Coronary artery (tissue), 2 donors: ENCODE data around the gene RANBP10.

ENCODE experiments used
- DNase-seq: peaks from one replicate; pipeline ENCODE4 v3.0.0-alpha.2; 2017; ENCODE audit warnings: low spot score
- H3K27ac ChIP-seq, 2 donors: fragments of 200-600 bp; sonication (generic); one replicate each; pipeline ENCODE4 v1.5.1; 2016 to 2019
- H3K4me3 ChIP-seq: fragments of 200-600 bp; sonication (generic); 2 replicates; pipeline ENCODE4 v1.5.1; 2016; ENCODE audit warnings: mild to moderate bottlenecking, moderate library complexity
- TF ChIP-seq, protein P1 (sequence below): fragments of 200-600 bp; sonication (generic); IDR thresholded peaks from one replicate; pipeline ENCODE4 v1.5.1; 2019; ENCODE audit warnings: antibody characterized with exemption

The RANBP10 gene

DNA sequence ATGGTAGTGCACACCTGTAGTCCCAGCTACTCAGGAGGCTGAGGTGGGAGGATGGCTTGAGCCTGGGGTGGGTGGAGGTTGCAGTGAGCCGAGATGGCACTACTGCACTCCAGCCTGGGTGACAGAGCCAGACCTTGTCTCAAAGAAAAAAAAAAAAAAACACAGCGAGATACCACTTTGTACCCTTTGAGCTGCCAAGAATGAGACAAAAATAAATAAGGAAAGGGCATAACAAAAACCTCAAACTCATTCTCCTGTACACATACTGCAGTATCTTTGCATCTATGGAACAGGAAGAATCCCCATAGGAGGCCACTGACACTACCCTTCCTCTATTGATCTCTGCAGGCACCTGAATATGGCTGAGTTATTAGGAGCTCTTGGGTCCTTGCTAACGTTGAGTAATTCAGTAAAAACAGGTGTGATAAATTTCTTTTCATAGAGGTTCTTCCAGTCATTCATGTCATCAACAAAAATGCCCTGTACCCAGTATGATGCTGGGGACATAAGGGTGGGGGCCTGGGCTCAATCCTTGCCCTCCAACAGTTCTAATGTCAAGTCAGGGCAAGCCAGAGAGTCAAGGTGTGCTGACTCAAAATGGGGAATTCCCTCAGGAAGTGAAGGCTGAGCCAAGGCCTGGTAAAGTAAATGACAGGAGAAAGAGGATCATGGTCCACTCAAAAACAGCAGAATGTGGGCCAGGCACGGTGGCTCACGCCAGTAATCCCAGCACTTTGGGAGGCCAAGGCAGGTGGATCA is 26.9 kb downstream of the RANBP10 start:
- H3K27ac ChIP-seq = no peak overlapping the region
- no peak overlapping the region for H3K4me3 ChIP-seq
- TF ChIP-seq, protein P1, sequence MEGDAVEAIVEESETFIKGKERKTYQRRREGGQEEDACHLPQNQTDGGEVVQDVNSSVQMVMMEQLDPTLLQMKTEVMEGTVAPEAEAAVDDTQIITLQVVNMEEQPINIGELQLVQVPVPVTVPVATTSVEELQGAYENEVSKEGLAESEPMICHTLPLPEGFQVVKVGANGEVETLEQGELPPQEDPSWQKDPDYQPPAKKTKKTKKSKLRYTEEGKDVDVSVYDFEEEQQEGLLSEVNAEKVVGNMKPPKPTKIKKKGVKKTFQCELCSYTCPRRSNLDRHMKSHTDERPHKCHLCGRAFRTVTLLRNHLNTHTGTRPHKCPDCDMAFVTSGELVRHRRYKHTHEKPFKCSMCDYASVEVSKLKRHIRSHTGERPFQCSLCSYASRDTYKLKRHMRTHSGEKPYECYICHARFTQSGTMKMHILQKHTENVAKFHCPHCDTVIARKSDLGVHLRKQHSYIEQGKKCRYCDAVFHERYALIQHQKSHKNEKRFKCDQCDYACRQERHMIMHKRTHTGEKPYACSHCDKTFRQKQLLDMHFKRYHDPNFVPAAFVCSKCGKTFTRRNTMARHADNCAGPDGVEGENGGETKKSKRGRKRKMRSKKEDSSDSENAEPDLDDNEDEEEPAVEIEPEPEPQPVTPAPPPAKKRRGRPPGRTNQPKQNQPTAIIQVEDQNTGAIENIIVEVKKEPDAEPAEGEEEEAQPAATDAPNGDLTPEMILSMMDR = no peak
- no peak for DNase-seq

DNA sequence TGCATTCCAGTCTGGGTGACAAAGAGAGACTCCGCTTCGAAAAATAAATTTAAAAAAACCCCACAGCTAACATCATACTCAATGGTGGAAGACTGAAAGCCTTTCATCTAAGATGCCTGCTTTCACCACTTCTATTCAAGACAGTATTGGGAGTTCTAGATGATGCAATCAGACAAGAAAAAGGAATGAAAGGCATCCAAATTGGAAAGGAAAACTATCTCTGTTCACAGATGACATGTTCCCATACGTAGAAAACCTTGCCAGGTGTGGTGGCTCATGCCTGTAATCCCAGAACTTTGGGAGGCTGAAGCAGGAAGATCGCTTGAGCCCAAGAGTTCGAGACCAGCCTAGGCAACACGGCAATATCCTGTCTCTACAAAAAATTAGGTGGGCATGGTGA is 31.1 kb downstream of the RANBP10 start:
- no peak overlapping the region for H3K4me3 ChIP-seq
- H3K27ac ChIP-seq = no peak overlapping the region
- no peak for DNase-seq
- TF ChIP-seq, protein P1 = no peak

DNA sequence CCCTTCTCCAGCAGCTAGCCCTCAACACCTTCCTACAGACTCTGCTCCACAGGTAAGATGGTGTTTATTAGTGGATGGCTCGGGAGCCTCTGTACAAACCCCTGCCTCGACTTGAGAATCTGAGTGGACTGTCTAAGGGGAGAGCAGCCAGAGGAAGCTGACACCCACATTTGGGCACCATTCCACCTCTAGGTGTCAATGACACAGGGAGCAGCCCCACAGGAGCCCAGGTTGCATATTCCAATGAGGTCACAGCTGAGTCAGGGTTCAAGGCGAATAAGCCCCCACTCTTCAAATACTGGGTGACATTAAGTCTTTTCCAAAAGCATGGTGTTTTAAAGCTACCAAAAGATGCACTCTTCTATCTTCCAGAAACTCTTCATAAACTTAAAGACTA is 31.9 kb downstream of the RANBP10 start:
- Histone ChIP-seq H3K27ac (no peak overlapping the region), H3K4me3 (no peak overlapping the region)
- DNase-seq = no peak
- TF ChIP-seq, protein P1 = no peak

DNA sequence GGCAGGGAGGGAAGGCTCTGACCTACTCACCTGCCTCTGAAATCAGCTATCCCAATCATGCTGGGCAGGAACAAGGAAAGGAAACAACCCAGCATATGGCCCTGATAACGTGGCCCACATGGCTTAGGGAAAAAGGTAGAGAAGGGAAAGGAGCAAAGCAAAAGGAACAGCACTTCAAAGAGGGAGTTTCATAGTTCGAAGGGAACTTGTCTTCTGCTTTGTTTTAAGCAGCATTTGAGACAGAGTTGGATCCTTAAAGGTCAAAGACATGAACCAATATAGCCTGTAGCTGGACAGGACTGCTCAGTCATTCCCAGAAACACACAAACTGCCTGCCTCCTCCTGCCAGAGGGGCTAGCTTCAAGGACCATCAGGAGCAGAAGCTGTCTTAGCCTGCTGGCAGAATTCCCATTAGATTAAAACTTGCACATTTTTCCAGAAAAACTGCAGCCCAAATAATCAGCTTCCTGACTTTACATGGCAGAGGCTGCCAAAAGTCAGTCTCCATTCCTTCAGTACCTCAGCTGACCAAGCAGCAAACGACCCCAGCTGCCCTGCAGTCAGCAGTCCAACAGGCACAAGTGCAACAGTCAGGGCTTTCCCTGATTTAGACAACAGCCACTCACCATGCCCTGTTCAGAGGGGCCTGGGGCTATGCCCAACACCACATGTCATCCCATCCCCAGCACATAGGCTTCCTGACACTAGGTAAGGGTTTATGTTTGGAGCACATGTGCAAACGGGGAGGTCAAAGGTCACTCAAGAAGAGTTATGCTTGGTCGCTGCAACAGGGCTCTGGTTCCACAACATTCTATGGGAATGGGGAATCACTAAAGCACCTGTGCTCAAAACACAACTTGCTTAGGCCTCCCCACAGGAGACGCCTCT is 32.5 kb downstream of the RANBP10 start:
- H3K4me3 ChIP-seq = no peak overlapping the region
- TF ChIP-seq, protein P1 = no peak
- DNase-seq = no peak
- peak overlapping the region; percentile 6 to 45 for H3K27ac ChIP-seq

DNA sequence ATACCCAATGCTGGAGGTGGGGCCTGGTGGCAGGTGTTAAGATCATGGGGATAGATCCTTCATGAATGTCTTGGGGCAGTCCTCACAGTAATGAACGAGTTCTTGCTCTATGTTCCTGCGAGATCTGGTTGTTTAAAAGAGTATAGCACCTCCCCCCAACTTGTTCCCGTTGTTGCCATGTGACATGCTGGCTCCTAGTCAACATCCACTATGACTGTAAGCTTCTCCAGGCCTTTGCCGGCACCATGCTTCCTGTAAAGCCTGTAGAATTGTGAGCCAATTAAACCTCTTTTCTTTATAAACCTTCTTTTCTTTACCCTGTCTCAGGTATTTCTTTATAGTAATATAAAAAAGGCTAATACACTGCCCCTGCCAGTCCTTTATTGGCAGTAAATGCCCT is 33.3 kb downstream of the RANBP10 start:
- peak overlapping the region in 1 of 2 donors; percentile 6 for H3K27ac ChIP-seq
- H3K4me3 ChIP-seq = no peak overlapping the region
- TF ChIP-seq, protein P1 = no peak
- no peak for DNase-seq

DNA sequence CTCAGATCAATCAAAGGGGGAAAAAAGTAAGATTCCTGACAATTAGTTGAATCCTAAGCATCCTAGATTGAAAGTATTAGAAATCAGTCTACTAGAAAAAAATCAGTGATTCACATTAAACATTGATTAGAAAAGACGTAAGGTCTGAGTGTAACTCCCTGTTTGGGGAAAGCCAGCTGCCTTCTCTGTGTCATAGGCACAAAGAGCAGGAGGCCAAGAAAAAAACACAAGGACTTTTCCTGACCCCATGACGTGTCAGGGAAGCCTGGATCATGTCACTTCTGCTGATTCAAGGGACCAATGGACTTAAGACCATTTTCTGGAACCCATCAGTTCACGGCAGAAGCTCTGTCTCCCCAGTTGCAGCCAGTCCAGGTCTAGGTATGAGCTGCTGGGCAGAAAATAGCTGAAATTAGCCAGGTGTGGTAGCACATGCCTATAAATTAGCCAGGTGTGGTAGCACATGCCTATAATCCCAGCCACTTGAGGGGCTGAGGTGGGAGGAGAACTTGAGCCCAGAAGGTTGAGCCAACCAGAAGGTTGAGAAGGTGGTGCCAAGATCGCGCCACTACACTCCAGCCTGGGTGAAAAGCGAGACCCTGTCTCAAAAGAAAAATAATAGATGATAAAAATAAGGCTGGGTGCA is 35.9 kb downstream of the RANBP10 start:
- TF ChIP-seq, protein P1 = no peak
- H3K27ac ChIP-seq = no peak overlapping the region
- DNase-seq = no peak
- no peak overlapping the region for H3K4me3 ChIP-seq
